GM06990 (cell line): ENCODE measurements around the gene HMGN1.

Source experiments
- DNase-seq: peaks from one replicate; pipeline ENCODE4 v3.0.0-alpha.2; 2011; ENCODE audit not compliant: insufficient read length; ENCODE audit errors: extremely low read depth
- H3K27me3 ChIP-seq: replicated peaks from 2 replicates; pipeline ENCODE4 v1.6.0; 2011; ENCODE audit warnings: low read length; ENCODE audit not compliant: control insufficient read depth, insufficient read depth
- H3K36me3 ChIP-seq: 2 replicates; pipeline ENCODE4 v1.5.1; 2011; ENCODE audit warnings: low read length; ENCODE audit not compliant: control insufficient read depth, insufficient read depth
- H3K4me3 ChIP-seq: replicated peaks from 2 replicates; pipeline ENCODE4 v1.5.1; 2011; ENCODE audit warnings: low read depth, mild to moderate bottlenecking, control low read depth, low read length
- CTCF ChIP-seq: IDR thresholded peaks from 2 replicates; pipeline ENCODE4 v1.5.1; 2011; ENCODE audit warnings: low read length, control low read depth, mild to moderate bottlenecking, inconsistent platforms; ENCODE audit not compliant: insufficient read depth, poor library complexity, severe bottlenecking

HMGN1 gene

DNA sequence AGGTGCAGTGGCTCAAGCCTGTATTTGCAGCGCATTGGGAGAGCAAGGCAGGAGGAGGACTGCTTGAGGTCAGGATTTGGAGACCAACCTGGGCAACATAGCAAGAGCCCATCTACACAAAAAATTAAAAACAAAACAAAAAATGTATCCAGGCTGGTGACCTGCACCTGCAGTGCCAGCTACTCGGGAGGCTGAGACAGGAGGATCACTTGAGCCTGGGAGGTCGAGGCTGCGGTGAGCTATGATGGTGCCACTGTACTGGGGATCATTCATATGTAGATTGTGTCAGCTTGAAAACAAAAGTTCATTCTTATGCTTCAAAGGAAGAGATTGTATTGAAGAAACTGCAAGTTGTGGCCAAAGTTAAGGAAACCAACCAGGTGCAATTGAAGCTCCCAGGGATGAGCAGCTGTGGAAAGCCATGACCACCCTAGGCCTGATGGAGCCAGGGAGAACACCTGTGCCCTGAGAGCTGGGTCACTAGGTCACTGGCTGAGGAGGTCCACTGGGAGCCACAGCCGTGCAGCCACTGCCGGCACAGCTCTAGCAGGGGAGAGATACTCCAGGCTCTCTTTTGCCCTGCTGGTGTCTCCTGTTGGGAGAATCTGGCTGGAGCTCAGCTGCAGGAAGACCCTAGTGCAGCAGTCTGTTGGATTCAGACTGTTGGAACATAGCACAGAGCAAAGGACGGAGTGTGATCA is 22.1 kb downstream of the HMGN1 start:
- no peaks in the 10 kb centered on the region for H3K36me3 ChIP-seq
- no peak overlapping the region for H3K4me3 ChIP-seq
- no peak for TF ChIP-seq CTCF
- H3K27me3 ChIP-seq, result no peaks in the 10 kb centered on the region
- no peak for DNase-seq

DNA sequence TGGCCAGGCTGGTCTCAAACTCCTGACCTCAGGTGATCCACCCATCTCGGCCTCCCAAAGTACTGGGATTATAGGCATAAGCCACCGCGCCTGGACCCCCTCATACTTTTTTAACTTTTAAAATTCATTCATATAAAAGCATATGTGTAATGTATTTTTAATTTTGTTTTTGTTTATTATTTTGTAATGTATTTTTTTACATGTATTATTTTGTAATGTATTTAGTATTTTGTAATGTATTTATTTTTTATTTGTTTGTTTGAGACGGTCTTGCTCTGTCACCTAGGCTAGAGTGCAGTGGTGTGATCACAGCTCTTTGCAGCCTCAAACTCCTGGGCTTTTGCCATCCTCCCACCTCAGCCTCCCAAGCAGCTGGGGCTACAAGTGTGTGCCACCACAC is 23.4 kb downstream of the HMGN1 start:
- no peak for DNase-seq
- TF ChIP-seq CTCF, result no peak
- Histone ChIP-seq H3K27me3 (no peaks in the 10 kb centered on the region), H3K36me3 (no peaks in the 10 kb centered on the region), H3K4me3 (no peak overlapping the region)

DNA sequence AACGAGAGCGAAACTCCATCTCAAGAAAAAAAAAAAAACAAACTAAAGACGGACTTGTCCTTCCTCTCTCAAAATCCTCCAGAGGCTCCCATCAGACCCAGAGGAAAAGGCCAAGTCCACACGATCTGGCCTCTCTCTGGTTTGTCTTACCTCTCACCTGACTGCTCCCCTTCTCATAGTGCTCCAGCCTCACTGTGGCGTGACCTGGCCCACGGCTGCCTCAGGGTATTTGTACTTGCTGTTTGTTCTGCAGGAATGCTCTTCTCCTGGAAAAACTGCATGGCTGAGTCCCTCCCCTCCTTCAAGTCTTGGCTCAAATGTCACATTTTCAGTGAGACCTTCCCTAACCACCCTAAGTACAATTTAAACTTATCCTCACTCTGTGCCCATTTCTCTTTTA is 27.5 kb downstream of the HMGN1 start:
- no peak for DNase-seq

GRCh38 chr21:39319814-39320332 is 29.0 kb downstream of the HMGN1 start:
- H3K4me3 ChIP-seq, result no peak overlapping the region
- no peak for TF ChIP-seq CTCF
- DNase-seq, result no peak
- no peaks in the 10 kb centered on the region for H3K36me3 ChIP-seq
- H3K27me3 ChIP-seq, result no peaks in the 10 kb centered on the region

More for the DNA sequence above, 27.5 kb downstream of the HMGN1 start:
- H3K27me3 ChIP-seq, result no peaks in the 10 kb centered on the region
- no peak for TF ChIP-seq CTCF
- H3K4me3 ChIP-seq, result no peak overlapping the region
- H3K36me3 ChIP-seq, result no peaks in the 10 kb centered on the region

DNA sequence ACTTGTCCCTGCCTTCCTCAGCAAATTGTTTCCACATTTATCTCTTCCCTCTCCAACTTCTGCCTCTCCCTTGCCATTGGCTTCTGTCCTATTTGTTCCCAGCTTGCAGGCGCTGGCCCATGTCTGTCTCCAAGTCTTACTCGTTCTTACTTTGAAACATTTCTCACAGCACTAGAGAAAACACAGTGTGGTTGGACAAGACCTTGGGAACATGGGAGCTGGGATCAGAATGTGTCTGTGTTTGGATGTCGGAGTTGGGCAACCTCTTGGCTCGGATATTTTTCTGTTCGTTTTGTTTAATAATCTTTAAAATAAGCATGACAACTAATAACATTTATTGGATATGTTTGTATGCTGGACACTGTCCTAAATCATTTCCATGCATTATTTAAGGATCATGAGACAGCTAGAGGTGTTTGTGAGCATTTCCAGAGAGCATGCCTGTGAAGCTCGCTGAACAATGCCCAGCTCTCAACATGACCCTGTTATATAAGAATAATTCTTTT is 29.6 kb downstream of the HMGN1 start:
- Histone ChIP-seq H3K4me3 (no peak overlapping the region), H3K27me3 (no peaks in the 10 kb centered on the region)
- no peak for TF ChIP-seq CTCF

More for the DNA sequence above, 29.6 kb downstream of the HMGN1 start:
- DNase-seq, result no peak
- H3K36me3 ChIP-seq, result no peaks in the 10 kb centered on the region
